H1 (cell line): Measurements from ENCODE around the gene RSPH6A. TPM values are rescaled to one million over a fixed set of nuclear protein-coding genes. Genes with fewer than 3 reads are reported as not detected.

Experiments
- CTCF ChIA-PET: fragments of 300-600 bp; sonication (Branson Sonifier 250); formaldehyde crosslinking; loops from one replicate; lab custom pipeline; 2021; ENCODE audit not compliant: partially characterized antibody; lab: Charles Lee
- POLR2A ChIA-PET: fragments of 300-600 bp; sonication (Branson Sonifier 250); formaldehyde crosslinking; loops from one replicate; lab custom pipeline; 2021; ENCODE audit warnings: inconsistent platforms; ENCODE audit not compliant: partially characterized antibody; lab: Charles Lee
- DNase-seq, 2 experiments: peaks; one replicate each; pipeline versions ENCODE4 v3.0.0 to v3.0.0-alpha.2; 2010 to 2022; ENCODE audit warnings: low spot score in 2 of 2, low read depth in 1 of 2, mixed read lengths in 1 of 2
- FAIRE-seq: peaks from 2 replicates; lab custom pipeline; 2011; peaks lifted over from hg19 to GRCh38; lab: Jason Lieb, UNC
- H2AFZ ChIP-seq: 2 replicates; pipeline ENCODE4 v1.8.1; 2012; ENCODE audit warnings: low read length, inconsistent platforms
- H2AK5ac ChIP-seq: 2 replicates; pipeline ENCODE4 v1.6.1; 2013; ENCODE audit warnings: low read depth, low read length
- H2BK120ac ChIP-seq: replicated peaks from 2 replicates; pipeline ENCODE3; 2013; ENCODE audit warnings: low read depth, low read length, inconsistent platforms
- H2BK12ac ChIP-seq: 2 replicates; pipeline ENCODE4 v1.6.1; 2013; ENCODE audit warnings: low read depth, low read length
- H2BK15ac ChIP-seq: 2 replicates; pipeline ENCODE4 v1.6.1; 2013; ENCODE audit warnings: low read length
- H2BK20ac ChIP-seq: 2 replicates; pipeline ENCODE4 v1.6.1; 2013; ENCODE audit warnings: low read length
- H2BK5ac ChIP-seq: 2 replicates; pipeline ENCODE4 v1.6.1; 2013; ENCODE audit warnings: low read depth, low read length
- H3K14ac ChIP-seq: 2 replicates; pipeline ENCODE4 v1.6.1; 2013; ENCODE audit warnings: inconsistent platforms; ENCODE audit not compliant: insufficient read length
- H3K18ac ChIP-seq: 2 replicates; pipeline ENCODE4 v1.6.1; 2013; ENCODE audit warnings: low read length; ENCODE audit errors: extremely low read depth
- H3K23ac ChIP-seq: 2 replicates; pipeline ENCODE4 v1.6.1; 2013; ENCODE audit warnings: inconsistent platforms; ENCODE audit not compliant: insufficient read length
- H3K23me2 ChIP-seq: 2 replicates; pipeline ENCODE4 v1.6.1; 2013; ENCODE audit warnings: low read depth, low read length
- H3K27ac ChIP-seq: 2 replicates; pipeline ENCODE4 v1.6.1; 2011; ENCODE audit warnings: low read depth, low read length, inconsistent platforms
- H3K27me3 ChIP-seq, 4 experiments: replicated peaks in 1 of 4; 1 replicate in 1 of 4; 2 replicates in 3 of 4; pipeline versions ENCODE4 v1.6.1 to v1.8.1; 2011 to 2013; ENCODE audit warnings: low read length in 3 of 4, mild to moderate bottlenecking in 3 of 4, inconsistent platforms in 2 of 4, mixed read lengths in 2 of 4, moderate library complexity in 1 of 4; ENCODE audit not compliant: control insufficient read depth in 3 of 4, insufficient read depth in 3 of 4; ENCODE audit errors: extremely low read depth in 1 of 4
- H3K36me3 ChIP-seq, 4 experiments: 2 replicates each; pipeline versions ENCODE4 v1.6.1 to v1.8.1; 2011 to 2013; ENCODE audit warnings: mild to moderate bottlenecking in 4 of 4, low read length in 3 of 4, moderate library complexity in 2 of 4, control low read depth in 1 of 4, inconsistent platforms in 1 of 4; ENCODE audit not compliant: insufficient read depth in 4 of 4, control insufficient read depth in 2 of 4
- H3K4ac ChIP-seq: replicated peaks from 2 replicates; pipeline ENCODE3; 2013; ENCODE audit warnings: low read length, low read depth, mixed read lengths, inconsistent platforms; ENCODE audit not compliant: insufficient read length
- H3K4me1 ChIP-seq, 4 experiments: replicated peaks in 1 of 4; 1 replicate in 1 of 4; 2 replicates in 3 of 4; pipeline versions ENCODE4 v1.6.1 to v1.8.1; 2011 to 2013; ENCODE audit warnings: low read length in 3 of 4, inconsistent platforms in 2 of 4, mixed read lengths in 1 of 4; ENCODE audit not compliant: insufficient read depth in 4 of 4, control insufficient read depth in 3 of 4
- H3K4me2 ChIP-seq, 2 experiments: 2 replicates each; pipeline versions ENCODE4 v1.6.1 to v1.8.1; 2011 to 2013; ENCODE audit warnings: low read depth in 2 of 2, low read length in 2 of 2, control low read depth in 1 of 2, inconsistent platforms in 1 of 2, mild to moderate bottlenecking in 1 of 2; ENCODE audit not compliant: insufficient read depth in 1 of 2
- H3K4me3 ChIP-seq, 4 experiments: fragments of 200-600, 300-600 bp in 1 of 4; sonication (generic), shearing (Covaris generic), sonication (Bioruptor Twin) in 1 of 4; 2 replicates each; pipeline versions ENCODE4 v1.5.1 to v1.8.1; 2011 to 2016; ENCODE audit warnings: low read length in 4 of 4, low read depth in 3 of 4, control low read depth in 2 of 4, inconsistent platforms in 2 of 4, mild to moderate bottlenecking in 2 of 4, mixed read lengths in 1 of 4, moderate library complexity in 1 of 4; ENCODE audit not compliant: insufficient read depth in 2 of 4; ENCODE audit errors: extremely low read depth in 1 of 4
- H3K56ac ChIP-seq: replicated peaks from 2 replicates; pipeline ENCODE3; 2013; ENCODE audit warnings: low read depth, mild to moderate bottlenecking, mixed read lengths, low read length, inconsistent platforms; ENCODE audit not compliant: insufficient read length
- H3K79me1 ChIP-seq: 2 replicates; pipeline ENCODE4 v1.6.1; 2013; ENCODE audit warnings: low read depth, low read length, control low read depth
- H3K79me2 ChIP-seq, 2 experiments: 2 replicates each; pipeline versions ENCODE4 v1.6.1 to v1.8.1; 2012 to 2013; ENCODE audit warnings: low read length in 2 of 2, mild to moderate bottlenecking in 2 of 2, inconsistent platforms in 1 of 2; ENCODE audit not compliant: insufficient read depth in 2 of 2, control insufficient read depth in 1 of 2
- H3K9ac ChIP-seq, 4 experiments: replicated peaks in 1 of 4; 1 replicate in 1 of 4; 2 replicates in 3 of 4; pipeline versions ENCODE4 v1.6.1 to v1.8.1; 2011 to 2013; ENCODE audit warnings: low read depth in 3 of 4, low read length in 3 of 4, control low read depth in 2 of 4, mild to moderate bottlenecking in 2 of 4, moderate library complexity in 2 of 4, inconsistent platforms in 1 of 4; ENCODE audit errors: extremely low read depth in 1 of 4
- H3K9me3 ChIP-seq, 2 experiments: 2 replicates each; pipeline versions ENCODE4 v1.6.1 to v1.8.1; 2012 to 2013; ENCODE audit warnings: mild to moderate bottlenecking in 2 of 2, moderate library complexity in 2 of 2, control low read depth in 1 of 2, inconsistent platforms in 1 of 2, low read depth in 1 of 2, low read length in 1 of 2, mixed read lengths in 1 of 2; ENCODE audit not compliant: insufficient read depth in 2 of 2
- H4K20me1 ChIP-seq, 2 experiments: replicated peaks in 1 of 2; 2 replicates each; pipeline versions ENCODE3 to v1.8.1; 2011 to 2013; ENCODE audit warnings: inconsistent platforms in 2 of 2, low read length in 2 of 2, mild to moderate bottlenecking in 1 of 2; ENCODE audit not compliant: insufficient read depth in 2 of 2, control insufficient read depth in 1 of 2
- H4K5ac ChIP-seq: 2 replicates; pipeline ENCODE4 v1.6.1; 2013; ENCODE audit warnings: low read length, low read depth, mixed read lengths, inconsistent platforms; ENCODE audit not compliant: insufficient read length
- H4K8ac ChIP-seq: 2 replicates; pipeline ENCODE4 v1.8.0; 2013; ENCODE audit warnings: mild to moderate bottlenecking, moderate library complexity, low read length, inconsistent platforms; ENCODE audit not compliant: insufficient read depth; ENCODE audit errors: extremely low read depth
- H4K91ac ChIP-seq: replicated peaks from 2 replicates; pipeline ENCODE3; 2013; ENCODE audit warnings: low read length, mixed read lengths, inconsistent platforms; ENCODE audit not compliant: insufficient read length
- BRCA1 ChIP-seq: IDR thresholded peaks from 2 replicates; pipeline ENCODE4 v1.6.1; 2012; ENCODE audit warnings: low read depth, low read length, improper control_type of control experiment
- CHD2 ChIP-seq: IDR thresholded peaks from 2 replicates; pipeline ENCODE4 v1.6.1; 2012; ENCODE audit warnings: low read length, improper control_type of control experiment
- CTBP2 ChIP-seq: IDR thresholded peaks from 2 replicates; pipeline ENCODE4 v1.7.0; 2011; ENCODE audit warnings: borderline replicate concordance, mild to moderate bottlenecking, moderate library complexity, mixed read lengths, low read length; ENCODE audit not compliant: insufficient read depth, insufficient read length
- EP300 ChIP-seq, 2 experiments: IDR thresholded peaks; 1 replicate in 1 of 2; 2 replicates in 1 of 2; pipeline ENCODE4 v1.6.1; 2011 to 2012; ENCODE audit warnings: low read depth in 2 of 2, low read length in 2 of 2, mild to moderate bottlenecking in 2 of 2, borderline replicate concordance in 1 of 2, inconsistent platforms in 1 of 2, moderate library complexity in 1 of 2
- GABPA ChIP-seq: IDR thresholded peaks from 2 replicates; pipeline ENCODE4 v1.6.1; 2011; ENCODE audit warnings: mild to moderate bottlenecking, low read length, moderate library complexity, borderline replicate concordance; ENCODE audit not compliant: insufficient read depth
- NRF1 ChIP-seq: IDR thresholded peaks from 2 replicates; pipeline ENCODE4 v1.6.1; 2011; ENCODE audit warnings: mild to moderate bottlenecking, low read depth, low read length, improper control_type of control experiment
- RNF2 ChIP-seq: fragments of 200-900, 300-1000 bp; sonication (generic); IDR thresholded peaks from 2 replicates; pipeline ENCODE4 v1.7.1; 2016; ENCODE audit warnings: borderline replicate concordance, low read depth, mild to moderate bottlenecking, antibody characterized with exemption, low read length; ENCODE audit not compliant: poor library complexity, severe bottlenecking; ENCODE audit errors: missing control alignments
- SUZ12 ChIP-seq: fragments of 200-600 bp; sonication (generic); IDR thresholded peaks from 2 replicates; pipeline ENCODE4 v1.6.1; 2012; ENCODE audit warnings: mild to moderate bottlenecking, inconsistent platforms, low read length, moderate library complexity, mixed read lengths
- ZNF274 ChIP-seq: IDR thresholded peaks from 2 replicates; pipeline ENCODE4 v1.7.0; 2012; ENCODE audit warnings: low read length, borderline replicate concordance; ENCODE audit errors: extremely low read depth
- WGBS, 2 experiments: shearing (Covaris generic) in 1 of 2; methylation state at CpG; one replicate each; pipeline versions ENCODE4 v1.1.6 to v1.1.7; 2013 to 2015; ENCODE audit warnings: low lambda C conversion rate in 2 of 2, mixed read lengths in 2 of 2, inconsistent platforms in 1 of 2, low coverage in 1 of 2, missing lambda C conversion rate in 1 of 2; ENCODE audit not compliant: insufficient replicate concordance in 2 of 2, insufficient coverage in 1 of 2, insufficient read length in 1 of 2; ENCODE audit errors: extremely low coverage in 1 of 2, missing lambda C conversion rate in 1 of 2; 5-methylcytosine and 5-hydroxymethylcytosine counted together
- polyA plus RNA-seq, 7 experiments: library from polyadenylated mRNA; depleted of rRNA in 3 of 7; stranded (reverse) in 5 of 7; unstranded in 2 of 7; fragments of >200 nt in 5 of 7; fragments of 200-250 nt in 2 of 7; gene quantifications; 1 replicate in 5 of 7; 2 replicates in 1 of 7; 4 replicates in 1 of 7; pipeline versions ENCODE4 v1.2.1 to v1.2.3, GENCODE V29; 2011 to 2013; ENCODE audit warnings: missing spikeins in 2 of 7, mixed read lengths in 2 of 7
- total RNA-seq: library from RNA; stranded (reverse); fragmentation: NEBNext Ultra II Directional; extraction: Animal tissue kit (Norgen Biotek cat#: 25700); gene quantifications from 2 replicates; pipeline ENCODE4 v1.2.1, GENCODE V29; 2021
- TF ChIP-seq, protein P1 (sequence below): IDR thresholded peaks from 2 replicates; pipeline ENCODE4 v1.6.1; 2011; ENCODE audit warnings: low read length, improper control_type of control experiment
- TF ChIP-seq, protein P2 (sequence below): IDR thresholded peaks from 2 replicates; pipeline ENCODE4 v1.6.1; 2011; ENCODE audit warnings: low read depth, mild to moderate bottlenecking, low read length; ENCODE audit not compliant: insufficient read depth

The RSPH6A gene
- total and polyA plus RNA-seq, 2 of the 8 experiments (the other 6 are each of a cell fraction or from before 2014, with no cell fraction given): 0.05 to 0.19 TPM

- Histone ChIP-seq H2BK120ac (no peak overlapping the region), H3K9ac (no peak overlapping the region), H3K23me2 (0 out of 2 replicates have a peak, but pooled peaks cover 1% of the 10 kb centered on the region), H3K56ac (no peak overlapping the region), H4K20me1 (peaks cover 5 to 16% of the 10 kb centered on the region in 2 experiments), H3K4me2 (no peak overlapping the region), H4K91ac (no peak overlapping the region), H3K9me3 (no peaks in the 10 kb centered on the region), H3K14ac (no peak overlapping the region), H3K23ac (no peak overlapping the region), H2AFZ (no peak overlapping the region), H2AK5ac (no peak overlapping the region), H3K4ac (no peak overlapping the region), H2BK20ac (no peak overlapping the region), H3K79me2 (no peaks in the 10 kb centered on the region), H3K4me3 (no peak overlapping the region), H3K27ac (no peak overlapping the region; the same call in 1 of the 2 replicates), H3K27me3 (no peaks in the 10 kb centered on the region), H3K18ac (no peak overlapping the region), H2BK5ac (no peak overlapping the region; the same call in 1 of the 2 replicates), H2BK12ac (no peak overlapping the region), H4K8ac (no peak overlapping the region), H3K36me3 (peaks cover 47 to 72% (median 69%) of the 10 kb centered on the region in 4 experiments), H3K79me1 (no peaks in the 10 kb centered on the region; the same call in 1 of the 2 replicates), H4K5ac (no peak overlapping the region), H2BK15ac (no peak overlapping the region), H3K4me1 (no peaks in the 10 kb centered on the region)
- POLR2A ChIA-PET: interaction anchor here (1.2 to 3.0 kb wide), 6 partner anchors 9 to 133 kb away, joined by 3 to 11 read pairs (median 6); partner anchors contain the start of genes RSPH6A, SNRPD2 and SYMPK
- no peak for DNase-seq
- CTCF ChIA-PET: interaction anchor here (1.2 to 5.3 kb wide), 4 partner anchors 8 to 42 kb away, joined by 3 to 42 read pairs (median 7); no protein-coding TSS in a partner anchor
- 91% methylated on average over 8 of the region's 8 CpGs; no CpG with 5 or more reads in 1 of the 2 experiments for WGBS, 2 experiments
- FAIRE-seq: no peak
- TF ChIP-seq ZNF274: no peak
- no peak for TF ChIP-seq GABPA
- TF ChIP-seq BRCA1: no peak
- TF ChIP-seq, protein P1, sequence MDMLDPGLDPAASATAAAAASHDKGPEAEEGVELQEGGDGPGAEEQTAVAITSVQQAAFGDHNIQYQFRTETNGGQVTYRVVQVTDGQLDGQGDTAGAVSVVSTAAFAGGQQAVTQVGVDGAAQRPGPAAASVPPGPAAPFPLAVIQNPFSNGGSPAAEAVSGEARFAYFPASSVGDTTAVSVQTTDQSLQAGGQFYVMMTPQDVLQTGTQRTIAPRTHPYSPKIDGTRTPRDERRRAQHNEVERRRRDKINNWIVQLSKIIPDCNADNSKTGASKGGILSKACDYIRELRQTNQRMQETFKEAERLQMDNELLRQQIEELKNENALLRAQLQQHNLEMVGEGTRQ: no peak
- no peak for TF ChIP-seq EP300 (IDR thresholded peaks at IDR 0.05; ENCODE audit: borderline replicate concordance in 1 of 2, low read depth in 2 of 2, low read length in 2 of 2)
- no peak for TF ChIP-seq NRF1
- no peak for TF ChIP-seq RNF2
- TF ChIP-seq, protein P2, sequence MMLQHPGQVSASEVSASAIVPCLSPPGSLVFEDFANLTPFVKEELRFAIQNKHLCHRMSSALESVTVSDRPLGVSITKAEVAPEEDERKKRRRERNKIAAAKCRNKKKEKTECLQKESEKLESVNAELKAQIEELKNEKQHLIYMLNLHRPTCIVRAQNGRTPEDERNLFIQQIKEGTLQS: no peak
- TF ChIP-seq CHD2: no peak
- TF ChIP-seq SUZ12: no peak
- no peak for TF ChIP-seq CTBP2
These were observed 10.1 kb upstream of the RSPH6A start for GRCh38 chr19:45825263-45825605.
